GM12878 (cell line): Measurements from ENCODE around the gene SEMA3C. TPM values are rescaled to one million over a fixed set of nuclear protein-coding genes. Genes with fewer than 3 reads are reported as not detected.

Experiments
- ATAC-seq: fragments of 200-7000 bp; cut with Tn5 transposase; 3 replicates; pipeline ENCODE4 v1.9.1; 2020; ENCODE audit warnings: mild to moderate bottlenecking, moderate library complexity
- BruUV-seq: library from RNA; stranded (reverse); fragments of 400-500 nt; replicated peaks from 2 replicates; lab custom pipeline; 2021; lab: Mats Ljungman, UMichigan
- CTCF ChIA-PET: fragments of 300-600 bp; sonication (Branson Sonifier 250); formaldehyde crosslinking; extraction: SDS; loops from one replicate; lab custom pipeline; 2021; ENCODE audit warnings: inconsistent platforms; lab: Yijun Ruan, JAX
- POLR2A ChIA-PET: fragments of 350-600 bp; formaldehyde crosslinking; extraction: SDS; loops from one replicate; lab custom pipeline; 2021; ENCODE audit warnings: inconsistent platforms; lab: Charles Lee
- RAD21 ChIA-PET: fragments of 300-600 bp; sonication (Branson Sonifier 250); formaldehyde crosslinking; loops from one replicate; lab custom pipeline; 2023; ENCODE audit warnings: antibody characterized with exemption; ENCODE audit not compliant: unreplicated experiment; lab: Charles Lee
- SMC1A ChIA-PET: fragments of 300-600 bp; sonication (Branson Sonifier 250); formaldehyde crosslinking; loops from one replicate; lab custom pipeline; 2023; ENCODE audit not compliant: unreplicated experiment, uncharacterized antibody; lab: Charles Lee
- DNase-seq: peaks from one replicate; pipeline ENCODE4 v3.0.0-alpha.2; 2011; ENCODE audit warnings: low read depth, low spot score
- FAIRE-seq: peaks from 3 replicates; lab custom pipeline; 2011; peaks lifted over from hg19 to GRCh38; lab: Jason Lieb, UNC
- H2AFZ ChIP-seq: 2 replicates; pipeline ENCODE4 v1.6.0; 2011; ENCODE audit warnings: low read depth, low read length, control low read depth; ENCODE audit not compliant: control insufficient read depth
- H3K27ac ChIP-seq: 2 replicates; pipeline ENCODE4 v1.5.1; 2011; ENCODE audit warnings: control low read depth; ENCODE audit not compliant: control insufficient read depth, insufficient read depth
- H3K27me3 ChIP-seq, 2 experiments: replicated peaks in 1 of 2; 2 replicates each; pipeline versions ENCODE4 v1.6.0 to v1.6.1; 2011; ENCODE audit warnings: low read length in 1 of 2; ENCODE audit not compliant: control insufficient read depth in 2 of 2, insufficient read depth in 2 of 2
- H3K36me3 ChIP-seq, 2 experiments: 2 replicates each; pipeline ENCODE4 v1.5.1; 2011; ENCODE audit warnings: low read length in 1 of 2; ENCODE audit not compliant: control insufficient read depth in 2 of 2, insufficient read depth in 2 of 2
- H3K4me1 ChIP-seq: 2 replicates; pipeline ENCODE4 v1.6.1; 2011; ENCODE audit warnings: mild to moderate bottlenecking, low read length, moderate library complexity, mixed read lengths; ENCODE audit not compliant: control insufficient read depth, insufficient read depth
- H3K4me2 ChIP-seq: 2 replicates; pipeline ENCODE4 v1.6.0; 2011; ENCODE audit warnings: control low read depth; ENCODE audit not compliant: control insufficient read depth, insufficient read depth
- H3K4me3 ChIP-seq: fragments of 200-600 bp; sonication (generic); 2 replicates; pipeline ENCODE4 v1.5.1; 2016
- H3K79me2 ChIP-seq: 2 replicates; pipeline ENCODE4 v1.6.0; 2011; ENCODE audit warnings: low read length; ENCODE audit not compliant: control insufficient read depth, insufficient read depth
- H3K9ac ChIP-seq: 2 replicates; pipeline ENCODE4 v1.8.0; 2011; ENCODE audit warnings: low read length, control low read depth, mixed read lengths; ENCODE audit not compliant: control insufficient read depth, insufficient read depth
- H3K9me3 ChIP-seq: replicated peaks from 3 replicates; pipeline ENCODE4 v1.5.1; 2011; ENCODE audit warnings: mild to moderate bottlenecking, low read length; ENCODE audit not compliant: control insufficient read depth, insufficient read depth
- H4K20me1 ChIP-seq: 2 replicates; pipeline ENCODE4 v1.6.0; 2011; ENCODE audit not compliant: control insufficient read depth, insufficient read depth
- BHLHE40 ChIP-seq, 2 experiments: fragments of 450-650 bp in 1 of 2; IDR thresholded peaks; 2 replicates each; pipeline ENCODE4 v1.6.1; 2011 to 2017; ENCODE audit warnings: low read depth in 2 of 2, borderline replicate concordance in 1 of 2, improper control_type of control experiment in 1 of 2, low read length in 1 of 2, mild to moderate bottlenecking in 1 of 2
- CTCF ChIP-seq, 3 experiments: IDR thresholded peaks in 2 of 3; conservative IDR thresholded peaks in 1 of 3; 2 replicates each; pipeline ENCODE4 v1.5.1; 2011; ENCODE audit warnings: low read depth in 3 of 3, low read length in 3 of 3, mild to moderate bottlenecking in 3 of 3, control low read depth in 2 of 3, moderate library complexity in 2 of 3, inconsistent platforms in 1 of 3, mixed read lengths in 1 of 3; ENCODE audit not compliant: control insufficient read depth in 2 of 3, insufficient read depth in 1 of 3; ENCODE audit errors: extremely low read depth in 1 of 3
- ELK1 ChIP-seq: IDR thresholded peaks from 2 replicates; pipeline ENCODE4 v1.6.1; 2012; ENCODE audit warnings: low read depth, low read length, improper control_type of control experiment
- EZH2 ChIP-seq: IDR thresholded peaks from 2 replicates; pipeline ENCODE4 v1.6.1; 2012; ENCODE audit warnings: low read depth, mild to moderate bottlenecking, control low read depth, inconsistent platforms, low read length, borderline replicate concordance; ENCODE audit not compliant: control insufficient read depth
- JUNB ChIP-seq: IDR thresholded peaks from 2 replicates; pipeline ENCODE4 v1.6.1; 2016; ENCODE audit warnings: antibody characterized with exemption, mild to moderate bottlenecking
- MEF2B ChIP-seq: fragments of 450-650 bp; IDR thresholded peaks from 2 replicates; pipeline ENCODE4 v1.6.1; 2018; ENCODE audit warnings: mild to moderate bottlenecking, moderate library complexity; ENCODE audit not compliant: partially characterized antibody, poor library complexity, severe bottlenecking
- NFIC ChIP-seq: IDR thresholded peaks from 2 replicates; pipeline ENCODE4 v1.6.1; 2012; ENCODE audit warnings: low read depth, mild to moderate bottlenecking, inconsistent platforms, low read length, moderate library complexity
- STAT3 ChIP-seq: IDR thresholded peaks from 2 replicates; pipeline ENCODE4 v1.6.1; 2011; ENCODE audit warnings: low read depth, low read length, improper control_type of control experiment
- SUZ12 ChIP-seq: fragments of 200-600 bp; sonication (generic); IDR thresholded peaks from one replicate; pipeline ENCODE4 v1.6.1; 2018; ENCODE audit warnings: antibody characterized with exemption, mild to moderate bottlenecking; ENCODE audit not compliant: unreplicated experiment
- ZBTB11 ChIP-seq: fragments of 450-650 bp; formaldehyde crosslinking; IDR thresholded peaks from 2 replicates; pipeline ENCODE4 v1.5.0; 2022; ENCODE audit warnings: mild to moderate bottlenecking, missing genetic modification characterization
- ZNF274 ChIP-seq: IDR thresholded peaks from one replicate; pipeline ENCODE4 v1.8.0; 2011; ENCODE audit not compliant: insufficient read length, insufficient read depth
- ZNF687 ChIP-seq: fragments of 450-650 bp; IDR thresholded peaks from 2 replicates; pipeline ENCODE4 v1.6.1; 2017; ENCODE audit warnings: mild to moderate bottlenecking, moderate library complexity
- WGBS: methylation state at CpG from one replicate; pipeline ENCODE4 v1.1.6; 2016; ENCODE audit warnings: low lambda C conversion rate; ENCODE audit not compliant: insufficient replicate concordance, insufficient coverage; ENCODE audit errors: missing lambda C conversion rate; 5-methylcytosine and 5-hydroxymethylcytosine counted together
- in situ Hi-C: fragments of 300-500 bp; cut with MboI; formaldehyde crosslinking; loops from 9 replicates; pipeline ENCODE4 v1.14.3; 2018; ENCODE audit warnings: mixed read lengths
- intact Hi-C: fragments of 100-400 bp; cut with micrococcal nuclease; formaldehyde crosslinking; loops from one replicate; pipeline ENCODE4 v1.14.2; 2022; ENCODE audit not compliant: unreplicated experiment
- polyA plus RNA-seq, 11 experiments: library from polyadenylated mRNA; depleted of rRNA in 4 of 11; unstranded in 6 of 11; stranded (reverse) in 5 of 11; fragments of >200 nt; fragmentation: Nextera tagmentation in 4 of 11; fragmentation: Illumina TruSeq in 1 of 11; extraction: Ambion mirVana in 4 of 11; extraction: Trizol in 1 of 11; gene quantifications; 1 replicate in 1 of 11; 2 replicates in 10 of 11; pipeline versions ENCODE4 v1.2.1 to v1.2.3, GENCODE V29; 2011 to 2016; ENCODE audit warnings: inconsistent platforms in 2 of 11, missing spikeins in 2 of 11, low read depth in 1 of 11
- total RNA-seq, 4 experiments: library from RNA; depleted of rRNA in 3 of 4; stranded (reverse); fragments of >200 nt in 3 of 4; fragmentation: Illumina TruSeq in 1 of 4; extraction: Trizol in 1 of 4; gene quantifications; 2 replicates each; pipeline versions ENCODE4 v1.2.1 to v1.2.3, GENCODE V29; 2013 to 2021

Gene SEMA3C
- total and polyA plus RNA-seq, 10 of the 15 experiments (the other 5 are each of a cell fraction or from before 2014, with no cell fraction given) = 0.01 to 0.41 (median 0.11) TPM; not detected in 6

GRCh38 chr7:80707318-80707717 is 211.5 kb downstream of the SEMA3C start:
- ChIA-PET POLR2A (no interaction called here), RAD21 (no interaction called here), CTCF (no interaction called here), SMC1A (no interaction called here)
- BruUV-seq = no TSS peak
- 0% methylated on average over 1 of the region's 1 CpG for WGBS
- in situ Hi-C loops = no loop called here
- H2AFZ ChIP-seq = no peak overlapping the region
- H3K4me1 ChIP-seq = no peaks in the 10 kb centered on the region
- H3K27me3 ChIP-seq = no peaks in the 10 kb centered on the region
- no peak for FAIRE-seq
- no peaks in the 10 kb centered on the region for H3K79me2 ChIP-seq
- H3K27ac ChIP-seq = no peak overlapping the region
- no peaks in the 10 kb centered on the region for H3K36me3 ChIP-seq
- H3K4me3 ChIP-seq = no peak overlapping the region
- no peaks in the 10 kb centered on the region for H4K20me1 ChIP-seq
- DNase-seq = no peak
- no peaks in the 10 kb centered on the region for H3K9me3 ChIP-seq
- no peak overlapping the region for H3K4me2 ChIP-seq
- intact Hi-C loops = no loop called here
- no peak overlapping the region for H3K9ac ChIP-seq
- no peak for ATAC-seq
- TF ChIP-seq EZH2 (no peak), ELK1 (no peak), NFIC (no peak), JUNB (no peak), STAT3 (no peak), ZNF687 (no peak), CTCF (IDR thresholded peaks at IDR 0.05 in 2 of 3, conservative IDR thresholded peaks at IDR 0.05 in 1 of 3; ENCODE audit: control insufficient read depth in 2 of 3, extremely low read depth in 1 of 3, insufficient read depth in 1 of 3, low read depth in 3 of 3, low read length in 3 of 3) (no peak), BHLHE40 (IDR thresholded peaks at IDR 0.05; ENCODE audit: borderline replicate concordance in 1 of 2, low read depth in 2 of 2, low read length in 1 of 2) (no peak), SUZ12 (no peak), ZNF274 (no peak), ZBTB11 (no peak), MEF2B (no peak)
